Measurements from ENCODE around the gene PLEKHG2. TPM values are rescaled to one million over a fixed set of nuclear protein-coding genes. Genes with fewer than 3 reads are reported as not detected.

The PLEKHG2 gene
- total and polyA plus RNA-seq, 9 of the 15 experiments (the other 6 are each of a cell fraction or from before 2014, with no cell fraction given), result 0.98 to 45.7 (median 9.8) TPM

- 0 out of 2 replicates have a peak, but pooled peaks have one; percentile 41 for TF ChIP-seq FOXO4 (CRISPR knock-in tag; IDR thresholded peaks at IDR 0.05)
- peak; percentile 46 for TF ChIP-seq CXXC5 (CRISPR knock-in tag; IDR thresholded peaks at IDR 0.05)
- no peak for TF ChIP-seq ZNF778 (CRISPR knock-in tag; IDR thresholded peaks at IDR 0.05)
- no peak for TF ChIP-seq MCM5 (IDR thresholded peaks at IDR 0.05; ENCODE audit: low read depth)
- TF ChIP-seq CREB5 (CRISPR knock-in tag; IDR thresholded peaks at IDR 0.05), result no peak
- peak; percentile 87 for TF ChIP-seq EGR1 (conservative IDR thresholded peaks at IDR 0.05)
- TF ChIP-seq HES1 (IDR thresholded peaks at IDR 0.05; ENCODE audit: low read depth), result no peak
- TF ChIP-seq SUPT5H (IDR thresholded peaks at IDR 0.05), result peak; percentile 60
- no peak for TF ChIP-seq NFXL1 (CRISPR knock-in tag; IDR thresholded peaks at IDR 0.05)
- TF ChIP-seq CREBBP (IDR thresholded peaks at IDR 0.05; ENCODE audit: low read depth, low read length), result no peak
- no peak for TF ChIP-seq CSDE1 (IDR thresholded peaks at IDR 0.05)
- peak; percentile 96 for TF ChIP-seq VEZF1 (CRISPR knock-in tag; IDR thresholded peaks at IDR 0.05)
- TF ChIP-seq ZNF57 (CRISPR knock-in tag; IDR thresholded peaks at IDR 0.05), result no peak
- TF ChIP-seq FOXJ2 (tag; IDR thresholded peaks at IDR 0.05), result peak; percentile 55; the same call in 1 of the 2 replicates
- TF ChIP-seq PML (IDR thresholded peaks at IDR 0.05; ENCODE audit: low read length), result peak; percentile 19
- TF ChIP-seq EP400 (IDR thresholded peaks at IDR 0.05), result peak; percentile 63
- no peak for TF ChIP-seq MEIS2 (IDR thresholded peaks at IDR 0.05; ENCODE audit: partially characterized antibody)
- TF ChIP-seq KDM4B (IDR thresholded peaks at IDR 0.05; ENCODE audit: borderline replicate concordance in 2 of 2, low read depth in 1 of 2), result 0 out of 4 replicates have a peak, but pooled peaks of 1 of the 2 experiments have one; percentile 24
- TF ChIP-seq ARID4B (CRISPR knock-in tag; IDR thresholded peaks at IDR 0.05), result no peak
- no peak for TF ChIP-seq SNIP1 (IDR thresholded peaks at IDR 0.05; ENCODE audit: low read depth)
These were observed 3.1 kb upstream of the PLEKHG2 start (continued) for GRCh38 chr19:39409208-39410016.
